ENCODE data around the gene TBX21.

- TF ChIP-seq FOXM1 (IDR thresholded peaks at IDR 0.05; ENCODE audit: borderline replicate concordance, low read depth) (no peak), RAD21 (IDR thresholded peaks at IDR 0.05; ENCODE audit: low read depth) (no peak), YY1 (IDR thresholded peaks at IDR 0.05; ENCODE audit: low read depth) (no peak), REST (IDR thresholded peaks at IDR 0.05; ENCODE audit: low read depth) (no peak), TAF1 (IDR thresholded peaks at IDR 0.05; ENCODE audit: low read depth) (no peak), EP300 (IDR thresholded peaks at IDR 0.05; ENCODE audit: borderline replicate concordance) (no peak), EGR1 (IDR thresholded peaks at IDR 0.05) (no peak), CEBPB (IDR thresholded peaks at IDR 0.05) (no peak)
- TF ChIP-seq, protein P1, sequence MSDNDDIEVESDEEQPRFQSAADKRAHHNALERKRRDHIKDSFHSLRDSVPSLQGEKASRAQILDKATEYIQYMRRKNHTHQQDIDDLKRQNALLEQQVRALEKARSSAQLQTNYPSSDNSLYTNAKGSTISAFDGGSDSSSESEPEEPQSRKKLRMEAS (IDR thresholded peaks at IDR 0.05), result no peak
Observed at GRCh38 chr17:47687328-47687690, 45.7 kb upstream of the TBX21 start.
